ENCODE data around the gene TCP1. TPM values are rescaled to one million over a fixed set of nuclear protein-coding genes. Genes with fewer than 3 reads are reported as not detected.

The TCP1 gene
- total and polyA plus RNA-seq, 2 of the 13 experiments (the other 11 are each of a cell fraction or from before 2014, with no cell fraction given), result 116 to 553 TPM

DNA sequence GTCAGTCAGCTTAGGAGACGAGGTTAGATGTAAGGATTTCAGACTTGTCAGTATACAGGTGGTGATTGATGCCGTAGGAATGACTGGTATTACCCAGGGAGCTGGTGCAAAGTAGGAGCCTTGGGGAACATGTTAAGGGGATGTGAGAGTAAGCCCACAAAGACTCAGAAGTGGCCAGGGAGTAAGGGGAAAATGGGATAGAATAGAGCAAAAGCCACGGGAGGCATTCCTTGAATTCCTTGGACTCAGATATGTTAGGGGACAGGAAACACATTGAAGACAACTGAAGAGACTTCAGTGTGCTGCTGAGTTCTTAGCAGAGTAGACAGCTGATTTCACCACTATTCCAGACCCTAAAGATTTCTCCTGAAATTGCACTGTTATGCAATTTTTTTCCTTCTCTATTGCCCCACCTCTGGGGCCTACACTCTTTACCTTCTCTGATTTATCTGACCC, 28.8 kb downstream of the TCP1 start:
- DNase-seq (ENCODE audit: low spot score), result peak; percentile 24
- Histone ChIP-seq H3K4me3 (replicated peaks in 1 of 3; ENCODE audit: insufficient read depth in 1 of 3, low read depth in 2 of 3, low read length in 3 of 3) (peak overlapping the region; percentile 83 to 97 (median 88); a peak in 5 of 6 replicates), H3K36me3 (replicated peaks in 1 of 2; ENCODE audit: control insufficient read depth in 1 of 2, insufficient read depth in 2 of 2, low read length in 2 of 2) (peaks cover 8 to 25% of the 10 kb centered on the region in 2 experiments; a peak in 4 of 5 replicates), H2AFZ (ENCODE audit: low read length) (no peak overlapping the region), H3K4me1 (ENCODE audit: insufficient read depth, low read length) (peaks cover 65% of the 10 kb centered on the region), H3K9me3 (ENCODE audit: low read length) (no peaks in the 10 kb centered on the region), H3K27ac (ENCODE audit: extremely low read length, insufficient read depth, low read length) (peak overlapping the region; percentile 97), H3K79me2 (ENCODE audit: insufficient read depth, low read length) (peaks cover 43% of the 10 kb centered on the region), H4K20me1 (ENCODE audit: insufficient read depth, low read length) (no peaks in the 10 kb centered on the region), H3K27me3 (ENCODE audit: control insufficient read depth in 1 of 2, insufficient read depth in 2 of 2, low read length in 2 of 2) (no peaks in the 10 kb centered on the region; a peak in 1 of 5 replicates), H3K4me2 (ENCODE audit: low read depth, low read length) (peak overlapping the region; percentile 96), H3K9ac (ENCODE audit: insufficient read depth, low read depth, low read length) (peak overlapping the region; percentile 96)
- intact Hi-C loops (cut with micrococcal nuclease; ENCODE audit: unreplicated experiment) (loop anchor here (1.0 to 10.0 kb wide), 2 partner anchors 67 to 1116 kb away; partner anchors contain the start of genes DYNLT1 and SOD2), in situ Hi-C loops (cut with HindIII; ENCODE audit: extremely low pct_ligation_motif_present, low pct_unique_long_range_greater_than_20kb) (loop anchor here (5.0 kb wide), 2 partner anchors 33 to 68 kb away; partner anchors contain the start of genes SOD2 and WTAP)
- ChIA-PET POLR2A (interaction anchor here (1.1 to 10.2 kb wide), 6 partner anchors 29 to 68 kb away, joined by 3 to 175 read pairs (median 25); partner anchors contain the start of genes MRPL18, SOD2, TCP1 and WTAP), CTCF (ENCODE audit: low intra/inter-chr PET ratio, low total read pairs) (no interaction called here)
- no peak for FAIRE-seq
- 54% methylated on average over 3 of the region's 3 CpGs for WGBS (ENCODE audit: low lambda C conversion rate)
- BruUV-seq (replicated peaks), result no TSS peak
- no peak for ATAC-seq
- TF ChIP-seq GATAD2A (CRISPR knock-in tag; IDR thresholded peaks at IDR 0.05) (0 out of 2 replicates have a peak, but pooled peaks have one; percentile 7), ZC3H13 (CRISPR knock-in tag; IDR thresholded peaks at IDR 0.05) (0 out of 2 replicates have a peak, but pooled peaks have one; percentile 83), CC2D1A (CRISPR knock-in tag; IDR thresholded peaks at IDR 0.05) (peak; percentile 22; the same call in 1 of the 2 replicates), HMGA1 (CRISPR knock-in tag; conservative IDR thresholded peaks at IDR 0.05) (no peak), ZNF605 (CRISPR knock-in tag; IDR thresholded peaks at IDR 0.05) (no peak), MAZ (IDR thresholded peaks at IDR 0.05; ENCODE audit: borderline replicate concordance, low read depth, low read length) (no peak), MAZ (CRISPR knock-in tag; IDR thresholded peaks at IDR 0.05; ENCODE audit: low read depth) (0 out of 2 replicates have a peak, but pooled peaks have one; percentile 27), MED1 (CRISPR knock-in tag; IDR thresholded peaks at IDR 0.05) (0 out of 2 replicates have a peak, but pooled peaks have one; percentile 12), TEAD3 (CRISPR knock-in tag; optimal IDR thresholded peaks at IDR 0.05; ENCODE audit: borderline replicate concordance) (peak; percentile 71), NONO (IDR thresholded peaks at IDR 0.05) (no peak), NONO (CRISPR knock-in tag; conservative IDR thresholded peaks at IDR 0.05) (0 out of 2 replicates have a peak, but pooled peaks have one; percentile 37), ZSCAN31 (CRISPR knock-in tag; IDR thresholded peaks at IDR 0.05; ENCODE audit: low read depth) (0 out of 2 replicates have a peak, but pooled peaks have one; percentile 42), ZNF776 (CRISPR knock-in tag; IDR thresholded peaks at IDR 0.05) (no peak), ZNF333 (CRISPR knock-in tag; IDR thresholded peaks at IDR 0.05; ENCODE audit: borderline replicate concordance) (no peak), ZNF383 (CRISPR knock-in tag; IDR thresholded peaks at IDR 0.05; ENCODE audit: borderline replicate concordance) (0 out of 2 replicates have a peak, but pooled peaks have one; percentile 52), RBM22 (optimal IDR thresholded peaks at IDR 0.05; ENCODE audit: low read length) (peak; percentile 56), ELF3 (CRISPR knock-in tag; IDR thresholded peaks at IDR 0.05) (peak; percentile 7; the same call in 1 of the 2 replicates), ZKSCAN1 (IDR thresholded peaks at IDR 0.05; ENCODE audit: low read length) (no peak), GABPA (IDR thresholded peaks at IDR 0.05; ENCODE audit: low read depth, low read length) (no peak), GABPA (CRISPR knock-in tag; IDR thresholded peaks at IDR 0.05; ENCODE audit: low read depth) (no peak), JUNB (CRISPR knock-in tag; IDR thresholded peaks at IDR 0.05; ENCODE audit: borderline replicate concordance) (no peak), ARNT2 (CRISPR knock-in tag; IDR thresholded peaks at IDR 0.05; ENCODE audit: low read depth) (peak; percentile 53; the same call in 1 of the 2 replicates)
- TF ChIP-seq, protein P1, sequence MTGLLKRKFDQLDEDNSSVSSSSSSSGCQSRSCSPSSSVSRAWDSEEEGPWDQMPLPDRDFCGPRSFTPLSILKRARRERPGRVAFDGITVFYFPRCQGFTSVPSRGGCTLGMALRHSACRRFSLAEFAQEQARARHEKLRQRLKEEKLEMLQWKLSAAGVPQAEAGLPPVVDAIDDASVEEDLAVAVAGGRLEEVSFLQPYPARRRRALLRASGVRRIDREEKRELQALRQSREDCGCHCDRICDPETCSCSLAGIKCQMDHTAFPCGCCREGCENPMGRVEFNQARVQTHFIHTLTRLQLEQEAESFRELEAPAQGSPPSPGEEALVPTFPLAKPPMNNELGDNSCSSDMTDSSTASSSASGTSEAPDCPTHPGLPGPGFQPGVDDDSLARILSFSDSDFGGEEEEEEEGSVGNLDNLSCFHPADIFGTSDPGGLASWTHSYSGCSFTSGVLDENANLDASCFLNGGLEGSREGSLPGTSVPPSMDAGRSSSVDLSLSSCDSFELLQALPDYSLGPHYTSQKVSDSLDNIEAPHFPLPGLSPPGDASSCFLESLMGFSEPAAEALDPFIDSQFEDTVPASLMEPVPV (CRISPR knock-in tag; IDR thresholded peaks at IDR 0.05), result no peak
- TF ChIP-seq, protein P2, sequence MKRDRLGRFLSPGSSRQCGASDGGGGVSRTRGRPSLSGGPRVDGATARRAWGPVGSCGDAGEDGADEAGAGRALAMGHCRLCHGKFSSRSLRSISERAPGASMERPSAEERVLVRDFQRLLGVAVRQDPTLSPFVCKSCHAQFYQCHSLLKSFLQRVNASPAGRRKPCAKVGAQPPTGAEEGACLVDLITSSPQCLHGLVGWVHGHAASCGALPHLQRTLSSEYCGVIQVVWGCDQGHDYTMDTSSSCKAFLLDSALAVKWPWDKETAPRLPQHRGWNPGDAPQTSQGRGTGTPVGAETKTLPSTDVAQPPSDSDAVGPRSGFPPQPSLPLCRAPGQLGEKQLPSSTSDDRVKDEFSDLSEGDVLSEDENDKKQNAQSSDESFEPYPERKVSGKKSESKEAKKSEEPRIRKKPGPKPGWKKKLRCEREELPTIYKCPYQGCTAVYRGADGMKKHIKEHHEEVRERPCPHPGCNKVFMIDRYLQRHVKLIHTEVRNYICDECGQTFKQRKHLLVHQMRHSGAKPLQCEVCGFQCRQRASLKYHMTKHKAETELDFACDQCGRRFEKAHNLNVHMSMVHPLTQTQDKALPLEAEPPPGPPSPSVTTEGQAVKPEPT (CRISPR knock-in tag; IDR thresholded peaks at IDR 0.05; ENCODE audit: low read depth), result 0 out of 2 replicates have a peak, but pooled peaks have one; percentile 19

All from HepG2 (cell line).